ENCODE data around the gene CYP2A13.
"Not testable (repeated sequence)": the region's sequence is repeated elsewhere in the genome, so short reads cannot be mapped to it uniquely, and the experiment has no call there.

CYP2A13 gene, protein sequence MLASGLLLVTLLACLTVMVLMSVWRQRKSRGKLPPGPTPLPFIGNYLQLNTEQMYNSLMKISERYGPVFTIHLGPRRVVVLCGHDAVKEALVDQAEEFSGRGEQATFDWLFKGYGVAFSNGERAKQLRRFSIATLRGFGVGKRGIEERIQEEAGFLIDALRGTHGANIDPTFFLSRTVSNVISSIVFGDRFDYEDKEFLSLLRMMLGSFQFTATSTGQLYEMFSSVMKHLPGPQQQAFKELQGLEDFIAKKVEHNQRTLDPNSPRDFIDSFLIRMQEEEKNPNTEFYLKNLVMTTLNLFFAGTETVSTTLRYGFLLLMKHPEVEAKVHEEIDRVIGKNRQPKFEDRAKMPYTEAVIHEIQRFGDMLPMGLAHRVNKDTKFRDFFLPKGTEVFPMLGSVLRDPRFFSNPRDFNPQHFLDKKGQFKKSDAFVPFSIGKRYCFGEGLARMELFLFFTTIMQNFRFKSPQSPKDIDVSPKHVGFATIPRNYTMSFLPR

DNA sequence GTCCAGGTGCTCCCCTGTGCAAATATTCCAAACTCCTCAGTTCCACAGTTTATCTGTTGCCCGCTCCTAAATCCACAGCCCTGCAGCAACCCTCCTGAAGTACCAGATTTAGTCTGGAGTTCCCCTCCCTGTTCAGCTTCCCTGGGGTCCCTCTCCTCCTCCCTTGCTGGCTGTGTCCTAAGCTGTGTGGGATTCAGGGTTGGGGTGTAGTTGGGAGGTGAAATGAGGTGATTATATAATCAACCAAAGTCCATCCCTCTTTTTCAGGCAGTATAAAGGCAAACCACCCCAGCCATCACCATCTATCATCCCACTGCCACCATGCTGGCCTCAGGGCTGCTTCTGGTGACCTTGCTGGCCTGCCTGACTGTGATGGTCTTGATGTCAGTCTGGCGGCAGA, at the start of gene CYP2A13:
TSS of gene CYP2A13 (plus strand) at position 301 of the 400 bp plus-strand sequence. CDS start at position 322, 21 bp downstream.
- DNase-seq = no peak

DNA sequence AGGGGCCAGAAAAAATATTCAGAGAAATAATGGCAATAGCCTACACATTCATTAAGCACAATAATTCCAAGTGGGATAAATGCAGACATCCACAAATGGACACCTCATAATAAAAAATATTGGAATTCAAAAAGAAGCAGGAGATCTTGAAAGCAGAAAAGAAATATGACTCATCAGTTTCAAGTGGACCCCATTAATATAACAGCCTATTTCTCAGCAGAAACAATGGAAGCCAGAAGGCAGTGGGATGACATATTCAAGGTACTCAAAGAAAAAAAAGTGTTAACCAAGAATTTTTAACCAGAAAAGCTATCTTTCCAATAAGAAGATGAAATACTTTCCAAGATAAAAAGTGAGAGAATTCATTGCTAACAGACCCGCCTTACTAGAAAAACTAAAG, 48.4 kb upstream of the CYP2A13 start:
- DNase-seq = no peak

DNA sequence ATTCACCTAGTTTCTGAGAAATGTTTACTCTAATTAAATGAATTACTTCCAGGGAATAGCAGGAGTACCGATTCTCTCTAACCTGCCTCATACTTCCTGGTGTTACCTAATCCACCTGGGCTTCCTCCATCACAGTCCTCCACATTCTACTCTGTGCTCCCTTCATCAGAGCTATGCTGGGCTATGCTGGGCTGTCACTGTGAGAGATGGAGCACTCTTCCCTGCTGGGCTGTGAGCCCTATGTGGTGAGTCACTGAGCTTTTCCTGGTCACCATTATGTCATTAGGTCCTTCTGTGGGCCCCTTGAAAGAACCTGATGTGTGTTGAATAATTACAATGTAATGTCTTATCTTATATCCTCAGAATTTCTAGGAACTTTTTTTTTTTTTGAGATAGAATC, 43.2 kb upstream of the CYP2A13 start:
- not testable (repeated sequence) for DNase-seq

DNA sequence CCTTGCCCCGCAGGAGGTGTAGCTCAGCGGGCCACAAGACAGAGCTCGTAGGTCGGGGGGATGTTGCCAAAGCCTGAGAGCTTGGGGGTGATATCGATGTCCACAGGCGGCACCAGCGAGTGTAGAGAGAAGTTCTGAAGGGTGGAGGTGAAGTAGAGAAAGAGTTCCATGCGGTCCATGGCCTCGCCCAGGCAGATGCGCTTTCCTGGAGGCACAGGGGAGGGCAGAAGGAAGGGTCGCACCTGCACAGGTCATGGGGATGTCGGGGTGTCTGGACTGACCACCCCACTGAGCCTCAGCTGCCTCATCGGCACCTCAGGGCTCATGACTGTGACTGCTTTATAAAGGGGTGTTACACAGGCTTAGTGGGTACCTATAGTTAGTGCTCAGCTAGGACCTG, 37.8 kb upstream of the CYP2A13 start:
- DNase-seq = no peak

DNA sequence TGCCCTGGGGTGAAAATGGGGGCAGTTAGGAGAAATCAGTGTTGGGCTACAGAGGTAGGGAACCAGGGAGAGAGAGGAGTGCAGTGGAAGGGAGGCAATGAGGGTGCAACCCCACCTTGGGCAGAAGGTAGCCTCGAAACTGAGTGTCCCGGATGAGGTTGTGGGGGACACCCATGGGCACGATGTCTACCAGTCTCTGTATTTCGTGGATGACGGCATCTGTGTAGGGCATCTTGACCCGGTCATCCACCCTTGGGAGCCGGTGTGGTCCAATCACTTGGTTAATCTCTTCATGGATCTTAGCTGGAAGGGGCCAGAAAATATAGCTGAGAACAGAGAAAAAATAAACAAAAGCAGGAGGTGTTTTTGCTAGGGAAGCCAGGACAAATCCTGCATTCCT, 36.1 kb upstream of the CYP2A13 start:
- not testable (repeated sequence) for DNase-seq

DNA sequence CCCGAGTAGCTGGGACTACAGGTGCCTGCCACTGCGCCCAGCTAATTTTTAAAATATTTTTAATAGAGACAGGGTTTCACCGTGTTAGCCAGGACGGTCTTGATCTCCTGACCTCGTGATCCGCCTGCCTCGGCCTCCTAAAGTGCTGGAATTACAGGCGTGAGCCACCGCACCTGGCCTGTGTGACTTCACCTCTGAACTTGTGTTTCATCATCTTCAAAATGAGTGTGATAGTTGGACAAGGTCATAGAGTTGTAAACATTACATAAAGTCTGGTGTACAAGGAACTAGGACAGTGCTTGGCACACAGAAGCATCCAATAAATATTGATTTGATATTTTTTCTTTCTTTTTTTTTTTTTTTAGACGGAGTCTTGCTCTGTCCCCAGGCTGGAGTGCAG, 34.9 kb upstream of the CYP2A13 start:
- not testable (repeated sequence) for DNase-seq

DNA sequence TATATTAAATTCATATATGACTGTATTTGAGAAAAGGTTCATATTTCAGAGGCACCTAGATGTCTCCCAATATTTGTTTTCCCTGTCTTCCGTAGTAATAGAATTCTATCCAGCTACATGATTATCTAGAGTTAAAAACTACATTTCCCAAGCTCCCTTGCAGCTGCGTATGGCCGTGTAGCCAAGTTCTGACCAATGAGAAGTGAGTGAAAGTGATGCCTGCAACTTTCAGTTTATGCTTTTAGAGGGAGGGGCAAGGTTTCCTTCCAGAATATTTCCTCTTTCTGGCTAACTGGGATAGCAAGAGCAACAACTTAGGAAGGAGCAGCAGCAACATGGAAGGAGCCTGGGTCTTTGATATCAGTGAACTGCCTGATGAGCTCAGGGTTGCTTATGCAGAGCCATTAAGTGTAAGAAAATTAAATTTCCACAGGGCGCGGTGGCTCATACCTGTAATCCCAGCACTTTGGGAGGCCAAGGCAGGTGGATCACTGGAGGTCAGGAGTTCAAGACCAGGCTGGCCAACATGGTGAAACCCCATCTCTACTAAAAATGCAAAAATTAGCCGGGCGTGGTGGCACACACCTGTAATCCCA, 23.2 kb upstream of the CYP2A13 start:
- no peak for DNase-seq

DNA sequence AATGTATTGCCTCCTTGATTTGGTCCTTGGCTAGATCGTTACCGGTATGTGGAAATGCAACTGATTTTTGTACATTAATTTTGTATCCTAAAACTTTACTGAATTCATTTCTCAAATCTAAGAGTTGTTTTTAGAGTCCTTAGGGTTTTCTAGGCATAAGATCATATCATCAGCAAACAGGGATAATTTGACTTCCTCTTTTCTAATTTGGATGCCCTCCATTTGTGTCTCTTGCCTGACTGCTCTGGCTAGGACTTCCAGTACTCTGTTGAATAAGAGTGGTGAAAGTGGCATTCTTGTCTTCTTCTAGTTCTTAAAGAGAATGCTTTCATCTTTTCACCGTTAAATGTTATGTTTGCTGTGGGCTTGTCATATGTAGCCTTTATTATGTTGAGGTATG, 12.0 kb upstream of the CYP2A13 start:
- DNase-seq = no peak

DNA sequence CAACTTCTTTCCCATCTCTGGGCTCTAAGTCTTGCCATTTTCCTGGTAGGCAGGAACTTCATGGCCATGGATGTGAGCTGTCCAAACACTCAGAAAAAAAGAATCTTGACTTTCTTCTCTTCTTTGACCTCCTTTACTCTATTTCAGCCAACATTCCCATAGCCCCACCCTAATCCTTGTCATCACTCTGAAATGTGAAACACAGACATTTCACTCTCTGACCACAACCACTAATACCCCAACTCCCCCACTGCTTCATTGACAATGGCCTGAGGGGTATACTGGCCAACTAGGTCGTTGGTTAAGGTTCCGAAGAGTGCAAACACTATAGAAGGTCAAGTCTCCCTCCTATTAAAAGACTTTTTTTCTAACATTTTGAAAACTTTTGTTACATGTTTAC, 4.7 kb upstream of the CYP2A13 start:
- DNase-seq = no peak

DNA sequence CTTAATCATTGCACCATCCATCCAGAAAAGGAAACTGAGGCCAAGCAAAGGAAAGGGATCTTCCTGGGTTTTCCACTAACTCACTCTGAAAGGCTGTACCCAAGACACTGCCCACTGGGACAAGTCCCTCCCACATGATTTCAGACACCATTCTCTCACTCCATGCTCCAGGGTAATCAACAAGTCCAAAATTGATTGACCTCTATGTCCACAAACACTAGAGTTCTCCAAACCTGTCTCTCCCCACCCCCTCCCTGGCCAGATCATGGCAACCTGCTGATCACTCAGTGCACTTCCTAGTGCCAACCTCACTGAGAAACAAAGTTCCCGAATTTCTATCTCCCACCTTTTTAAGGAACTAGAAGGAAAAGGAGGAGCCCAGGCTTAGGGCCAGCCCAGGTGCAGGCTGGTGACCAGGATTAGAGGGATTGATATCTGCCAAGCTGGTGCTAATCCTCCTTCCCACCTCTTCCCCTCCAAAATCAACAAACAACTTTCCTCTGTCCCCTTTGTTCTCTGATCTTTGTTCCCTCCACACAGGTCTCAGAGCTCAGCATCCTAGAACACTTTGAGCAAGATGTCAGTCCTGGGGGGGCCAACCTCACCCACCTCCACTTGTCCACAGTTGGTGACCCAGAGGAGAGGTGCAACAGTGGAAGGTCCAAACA, 2.4 kb upstream of the CYP2A13 start:
- no peak for DNase-seq

DNA sequence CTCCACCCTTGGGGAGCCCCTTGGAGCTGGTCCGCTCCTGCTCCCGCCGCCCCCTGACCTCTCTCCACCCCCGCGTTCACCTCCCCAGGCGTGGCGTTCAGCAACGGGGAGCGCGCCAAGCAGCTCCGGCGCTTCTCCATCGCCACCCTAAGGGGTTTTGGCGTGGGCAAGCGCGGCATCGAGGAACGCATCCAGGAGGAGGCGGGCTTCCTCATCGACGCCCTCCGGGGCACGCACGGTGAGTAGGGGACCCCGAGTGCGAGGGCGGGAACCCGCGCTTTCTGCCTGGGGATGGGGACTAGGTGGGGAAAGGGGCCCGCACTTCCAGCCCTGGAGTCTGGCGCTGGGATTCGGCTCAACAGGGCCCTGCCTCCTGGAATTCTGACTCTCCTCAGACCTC, 1.7 kb downstream of the CYP2A13 start:
- DNase-seq = no peak

DNA sequence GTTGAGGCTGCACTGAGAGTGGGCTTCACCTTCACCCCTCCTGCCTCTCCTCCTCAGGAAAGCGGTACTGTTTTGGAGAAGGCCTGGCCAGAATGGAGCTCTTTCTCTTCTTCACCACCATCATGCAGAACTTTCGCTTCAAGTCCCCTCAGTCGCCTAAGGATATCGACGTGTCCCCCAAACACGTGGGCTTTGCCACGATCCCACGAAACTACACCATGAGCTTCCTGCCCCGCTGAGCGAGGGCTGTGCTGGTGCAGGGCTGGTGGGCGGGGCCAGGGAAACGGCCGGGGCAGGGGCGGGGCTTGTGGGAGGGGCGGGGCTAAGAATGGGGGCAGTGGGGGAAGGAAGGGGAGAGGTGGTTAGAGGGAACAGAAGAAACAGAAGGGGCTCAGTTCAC, 7.5 kb downstream of the CYP2A13 start:
- no peak for DNase-seq

DNA sequence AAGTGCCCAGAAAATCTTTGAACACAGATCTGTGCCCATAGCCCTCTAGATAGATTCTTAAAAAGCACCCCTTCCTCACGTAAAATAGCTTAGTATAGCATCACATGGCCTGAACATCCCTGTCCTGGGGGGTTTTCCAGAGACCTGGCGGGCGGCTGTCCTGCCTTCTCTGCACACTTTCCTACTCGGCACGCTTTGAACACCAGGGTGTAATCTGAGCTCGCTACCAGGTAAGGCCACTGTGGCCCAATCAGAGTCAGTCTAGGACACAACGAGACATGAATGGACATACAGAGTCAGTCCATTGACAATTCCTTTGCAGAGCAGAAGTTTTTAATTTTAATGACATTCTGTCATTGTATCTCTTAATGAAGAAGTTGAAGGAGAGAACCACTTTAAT, 8.1 kb downstream of the CYP2A13 start:
- no peak for DNase-seq

DNA sequence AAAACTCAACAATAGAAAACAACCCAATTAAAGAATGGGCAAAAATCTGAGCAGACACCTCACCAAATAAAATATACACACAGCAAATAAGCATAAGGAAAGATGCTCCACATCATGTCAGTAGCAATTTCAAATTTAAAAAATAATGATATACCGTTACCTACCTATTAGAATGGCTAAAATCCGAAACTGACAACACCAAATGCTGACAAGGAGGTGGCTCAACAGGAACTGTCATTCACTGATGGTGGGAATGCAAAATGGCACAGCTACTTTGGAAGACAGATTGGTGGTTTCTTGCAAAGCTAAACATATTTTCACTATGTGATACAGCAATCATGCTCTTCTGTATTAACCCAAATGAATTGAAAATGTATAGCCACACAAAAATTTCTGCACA, 9.1 kb downstream of the CYP2A13 start:
- no peak for DNase-seq

DNA sequence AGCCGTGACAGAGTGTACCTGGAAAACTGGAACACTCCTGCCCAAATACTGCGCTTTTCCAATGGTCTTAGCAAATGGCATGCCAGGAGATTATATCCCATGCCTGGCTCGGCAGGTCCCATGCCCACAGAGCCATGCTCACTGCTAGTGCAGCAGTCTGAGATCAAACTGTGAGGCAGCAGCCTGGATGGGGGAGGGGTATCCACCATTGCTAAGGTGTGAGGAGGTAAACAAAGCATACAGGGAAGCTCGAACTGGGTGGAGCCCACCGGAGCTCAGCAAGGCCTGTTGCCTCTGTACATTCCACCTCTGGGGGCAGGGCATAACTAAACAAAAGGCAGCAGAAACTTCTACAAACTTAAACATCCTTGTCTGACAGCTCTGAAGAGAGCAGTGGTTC, 10.5 kb downstream of the CYP2A13 start:
- no peak for DNase-seq

DNA sequence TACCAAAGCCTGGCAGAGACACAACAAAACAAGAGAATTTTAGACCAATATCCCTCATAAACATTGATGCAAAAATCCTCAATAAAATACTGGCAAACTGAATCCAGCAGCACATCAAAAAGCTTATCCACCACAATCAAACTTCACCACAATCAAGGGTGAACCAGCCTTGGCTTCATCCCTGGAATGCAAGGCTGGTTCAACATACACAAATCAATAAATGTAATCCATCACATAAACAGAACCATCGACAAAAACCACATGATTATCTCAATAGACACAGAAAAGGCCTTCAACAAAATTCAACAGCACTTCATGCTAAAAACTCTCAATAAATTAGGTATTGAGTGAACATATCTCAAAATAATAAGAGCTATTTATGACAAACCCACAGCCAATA, 14.0 kb downstream of the CYP2A13 start:
- not testable (repeated sequence) for DNase-seq

DNA sequence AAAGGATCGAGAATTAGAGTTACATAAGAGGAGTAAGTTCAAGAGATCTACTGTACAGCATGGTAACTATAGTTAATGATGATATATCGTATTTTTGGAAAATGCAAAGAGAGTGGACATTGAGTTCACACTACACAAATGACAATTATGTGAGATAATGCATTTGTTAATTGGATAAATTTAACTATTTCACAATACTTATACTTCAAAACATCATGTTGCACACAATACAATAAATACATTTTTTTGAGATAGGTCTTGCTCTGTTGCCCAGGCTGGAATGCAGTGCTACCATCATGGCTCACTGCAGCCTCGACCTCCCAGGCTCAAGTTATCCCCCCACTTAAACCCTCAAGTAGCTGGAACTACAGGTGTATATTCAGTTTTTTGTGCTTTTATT, 17.9 kb downstream of the CYP2A13 start:
- no peak for DNase-seq

DNA sequence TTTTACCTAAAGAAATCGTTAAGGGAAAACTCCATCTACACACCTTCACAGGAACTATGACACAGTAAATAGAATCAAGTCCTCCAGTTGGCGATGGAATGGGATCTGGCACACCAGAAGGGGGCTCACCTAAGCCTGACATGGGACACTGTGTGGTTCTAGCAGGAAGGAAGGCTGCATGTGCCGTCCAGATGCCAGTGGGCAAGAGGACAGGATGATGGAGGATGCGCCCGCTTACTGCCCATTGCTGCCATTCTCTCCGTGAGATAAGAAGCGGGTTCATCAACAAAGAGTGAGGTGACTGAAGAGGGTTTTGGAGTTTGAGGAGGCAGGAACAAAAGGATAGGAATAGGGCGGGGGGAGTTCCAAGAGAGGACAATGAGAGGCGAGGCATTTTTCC, 23.0 kb downstream of the CYP2A13 start:
- no peak for DNase-seq

DNA sequence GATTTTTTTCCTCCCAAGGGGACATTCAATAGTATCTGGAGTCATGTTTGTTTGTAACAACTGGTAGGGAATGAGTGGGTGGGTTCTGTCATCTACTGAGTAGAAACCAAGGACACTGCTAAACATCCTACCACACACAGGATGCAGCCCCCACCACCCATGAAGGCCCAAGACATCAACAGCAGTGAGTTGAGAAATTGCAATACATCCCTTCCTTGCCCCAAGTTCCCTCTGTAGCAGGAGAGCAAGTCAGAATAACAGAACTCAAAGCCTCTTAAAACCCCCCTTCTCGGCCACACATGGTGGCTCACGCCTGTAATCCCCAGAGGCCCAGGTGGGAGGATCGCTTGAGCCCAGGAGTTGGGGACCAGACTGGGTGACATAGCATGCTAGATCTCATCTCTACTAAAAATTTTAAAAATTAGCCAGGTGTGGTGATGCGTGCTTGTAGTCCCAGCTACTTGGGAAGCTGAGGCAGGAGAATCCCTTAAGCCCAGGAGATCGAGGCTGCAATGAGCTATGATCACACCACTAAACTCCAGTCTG, 23.6 kb downstream of the CYP2A13 start:
- peak; percentile 4 for DNase-seq

DNA sequence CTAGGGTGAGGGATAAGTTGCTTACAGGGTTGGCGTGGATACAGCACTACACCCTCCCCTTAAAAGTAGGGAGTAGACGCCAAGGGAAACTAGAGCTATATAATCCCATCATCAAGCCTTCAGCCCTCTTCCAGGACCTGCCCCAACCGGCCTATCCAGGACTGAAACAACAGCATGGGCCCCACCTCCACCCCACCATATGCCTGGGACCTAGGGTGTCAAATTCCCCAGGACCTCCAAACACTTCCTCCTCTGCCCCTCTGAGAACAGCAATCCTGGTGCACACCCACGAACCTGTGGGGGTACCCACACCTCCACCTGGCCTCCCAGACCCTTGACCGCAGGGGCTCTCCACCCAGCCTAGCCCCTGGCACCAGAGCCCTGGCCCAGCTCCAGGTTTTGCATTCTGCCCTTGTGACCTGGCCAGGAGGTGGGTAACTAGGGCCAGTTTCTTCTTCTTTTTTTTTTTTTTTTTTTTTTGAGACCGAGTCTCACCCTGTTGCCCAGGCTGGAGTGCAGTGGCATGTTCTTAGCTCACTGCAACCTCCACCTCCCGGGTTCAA, 24.6 kb downstream of the CYP2A13 start:
- peak; percentile 37 for DNase-seq

DNA sequence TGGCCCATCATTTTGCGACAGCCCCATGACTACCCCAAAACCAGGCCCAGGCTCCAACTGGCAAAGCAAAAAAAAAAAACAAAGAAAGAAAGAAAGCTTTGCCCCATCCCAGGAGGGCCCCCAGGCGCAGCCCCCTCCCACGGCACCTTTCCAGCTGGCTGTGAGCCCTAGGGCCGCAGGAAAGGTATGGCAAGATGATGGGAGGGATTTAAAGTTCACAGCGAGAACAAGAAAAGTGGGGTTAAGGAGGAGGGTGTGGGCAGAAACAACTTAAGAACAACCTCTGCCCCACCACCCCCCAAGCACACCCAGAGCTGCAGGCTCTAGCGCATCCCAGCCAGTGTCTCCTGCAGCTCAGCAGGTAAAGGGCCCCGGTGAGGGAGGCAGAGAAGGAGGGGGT, 25.9 kb downstream of the CYP2A13 start, which contains the start of gene CYP2F1:
TSS of gene CYP2F1 (plus strand) at position 301 of the 400 bp plus-strand sequence. CDS start 1,757 bp downstream, outside the sequence.
- peak; percentile 21 for DNase-seq

DNA sequence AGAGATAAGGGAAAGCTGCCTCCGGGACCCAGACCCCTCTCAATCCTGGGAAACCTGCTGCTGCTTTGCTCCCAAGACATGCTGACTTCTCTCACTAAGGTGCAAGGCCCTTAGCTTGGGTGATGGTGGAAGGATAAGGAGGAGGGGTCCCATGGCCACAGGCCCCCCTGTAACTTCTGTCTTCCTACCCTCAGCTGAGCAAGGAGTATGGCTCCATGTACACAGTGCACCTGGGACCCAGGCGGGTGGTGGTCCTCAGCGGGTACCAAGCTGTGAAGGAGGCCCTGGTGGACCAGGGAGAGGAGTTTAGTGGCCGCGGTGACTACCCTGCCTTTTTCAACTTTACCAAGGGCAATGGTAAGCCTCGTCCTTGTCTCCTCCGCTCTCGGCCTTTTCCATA, 28.0 kb downstream of the CYP2A13 start:
- DNase-seq = peak; percentile 59

Data from activated effector memory CD4-positive, alpha-beta T cell treated with anti-CD3 and anti-CD28 coated beads, Interleukin-2, amount 50 U/mL, for 16 hours (primary cell).